ENCODE results near the gene SON.
A peak's percentile ranks its signal among the peaks of the same experiment; 100 is the strongest.
"Not testable (repeated sequence)": the region's sequence is repeated elsewhere in the genome, so short reads cannot be mapped to it uniquely, and the experiment has no call there.

Gene SON

GRCh38 chr21:33542640-33543504 lies at the start of gene SON:
Gene SON (plus strand): TSS chr21:33543038. CDS start chr21:33543093, 55 bp downstream.
- DNase-seq = peak; percentile 97

GRCh38 chr21:33493756-33494155 lies 49.1 kb upstream of the SON start:
- no peak for DNase-seq

- no peak for DNase-seq
These were observed 47.1 kb upstream of the SON start for GRCh38 chr21:33495743-33496142.

GRCh38 chr21:33496345-33496744 lies 46.5 kb upstream of the SON start:
- no peak for DNase-seq

- DNase-seq = no peak
These were observed 37.0 kb upstream of the SON start for GRCh38 chr21:33505833-33506232.

GRCh38 chr21:33507003-33507402 lies 35.8 kb upstream of the SON start:
- not testable (repeated sequence) for DNase-seq

- DNase-seq = no peak
These were observed 32.0 kb upstream of the SON start for GRCh38 chr21:33510826-33511225.

GRCh38 chr21:33511639-33512038 lies 31.2 kb upstream of the SON start:
- DNase-seq = no peak

GRCh38 chr21:33512481-33512880 lies 30.4 kb upstream of the SON start:
- no peak for DNase-seq

- no peak for DNase-seq
These were observed 28.6 kb upstream of the SON start for GRCh38 chr21:33514229-33514628.

GRCh38 chr21:33518899-33519298 lies 23.9 kb upstream of the SON start:
- DNase-seq = no peak

GRCh38 chr21:33522297-33522952 lies 20.4 kb upstream of the SON start:
- DNase-seq = no peak

GRCh38 chr21:33522953-33523349 lies 19.9 kb upstream of the SON start:
- no peak for DNase-seq

- DNase-seq = no peak
These were observed 11.8 kb upstream of the SON start for GRCh38 chr21:33531007-33531406.

- DNase-seq = no peak
These were observed 5.6 kb upstream of the SON start for GRCh38 chr21:33537212-33537611.

GRCh38 chr21:33539616-33540015 lies 3.2 kb upstream of the SON start:
- DNase-seq = no peak

GRCh38 chr21:33540711-33541104 lies 2.1 kb upstream of the SON start:
- DNase-seq = no peak

- no peak for DNase-seq
These were observed 1.6 kb upstream of the SON start for GRCh38 chr21:33541105-33541711.

GRCh38 chr21:33541756-33542639 lies 840 bp upstream of the SON start, which contains the start of gene GART:
Gene GART (minus strand): TSS chr21:33542117. CDS start chr21:33539315, 2,802 bp downstream.
- peak; percentile 82 for DNase-seq

- no peak for DNase-seq
These were observed 779 bp downstream of the SON start for GRCh38 chr21:33543505-33544129.

- no peak for DNase-seq
These were observed 1.8 kb downstream of the SON start for GRCh38 chr21:33544451-33545195.

GRCh38 chr21:33546086-33546485 lies 3.2 kb downstream of the SON start:
- no peak for DNase-seq
